Neuron (in vitro differentiated cells): ENCODE data around the gene WDR35.

Source experiments
- H2AFZ ChIP-seq: one replicate; pipeline ENCODE4 v1.6.1; 2013; ENCODE audit warnings: low read depth, mild to moderate bottlenecking, inconsistent platforms, low read length, moderate library complexity
- H3K27me3 ChIP-seq: one replicate; pipeline ENCODE4 v1.6.1; 2013; ENCODE audit warnings: low read length; ENCODE audit not compliant: insufficient read depth
- H3K36me3 ChIP-seq: one replicate; pipeline ENCODE4 v1.6.1; 2013; ENCODE audit warnings: low read length; ENCODE audit not compliant: insufficient read depth
- H3K4me1 ChIP-seq: one replicate; pipeline ENCODE4 v1.6.1; 2013; ENCODE audit warnings: low read length; ENCODE audit not compliant: insufficient read depth
- H3K4me3 ChIP-seq: 2 replicates; pipeline ENCODE4 v1.5.1; 2013; ENCODE audit warnings: mild to moderate bottlenecking, low read length, moderate library complexity
- H3K9me3 ChIP-seq: one replicate; pipeline ENCODE4 v1.6.1; 2013; ENCODE audit warnings: low read length

The WDR35 gene

GRCh38 chr2:19993731-19994130 lies 3.8 kb upstream of the WDR35 start:
- Histone ChIP-seq H3K36me3 (no peaks in the 10 kb centered on the region), H3K9me3 (no peaks in the 10 kb centered on the region), H3K4me1 (peaks cover 5% of the 10 kb centered on the region), H3K27me3 (no peaks in the 10 kb centered on the region), H3K4me3 (no peak overlapping the region), H2AFZ (no peak overlapping the region)

- peaks cover 14% of the 10 kb centered on the region for H3K4me1 ChIP-seq
- no peaks in the 10 kb centered on the region for H3K27me3 ChIP-seq
- no peak overlapping the region for H2AFZ ChIP-seq
- no peaks in the 10 kb centered on the region for H3K36me3 ChIP-seq
- H3K9me3 ChIP-seq, result no peaks in the 10 kb centered on the region
- no peak overlapping the region for H3K4me3 ChIP-seq
Measured at GRCh38 chr2:19991895-19992294, 2.0 kb upstream of the WDR35 start.

- Histone ChIP-seq H3K4me1 (peaks cover 14% of the 10 kb centered on the region), H3K9me3 (no peaks in the 10 kb centered on the region), H3K36me3 (peaks cover 6% of the 10 kb centered on the region), H3K4me3 (peak overlapping the region; percentile 76), H2AFZ (peak overlapping the region; percentile 79), H3K27me3 (no peaks in the 10 kb centered on the region)
Measured at GRCh38 chr2:19990416-19990728, 467 bp upstream of the WDR35 start.

GRCh38 chr2:19989342-19989666 lies 601 bp downstream of the WDR35 start:
- peaks cover 14% of the 10 kb centered on the region for H3K4me1 ChIP-seq
- H3K9me3 ChIP-seq, result no peaks in the 10 kb centered on the region
- no peaks in the 10 kb centered on the region for H3K27me3 ChIP-seq
- peak overlapping the region; percentile 79 for H2AFZ ChIP-seq
- H3K4me3 ChIP-seq, result peak overlapping the region; percentile 76
- H3K36me3 ChIP-seq, result peaks cover 15% of the 10 kb centered on the region

- H3K4me3 ChIP-seq, result peak overlapping the region; percentile 76
- no peaks in the 10 kb centered on the region for H3K27me3 ChIP-seq
- peak overlapping the region; percentile 79 for H2AFZ ChIP-seq
- peaks cover 17% of the 10 kb centered on the region for H3K36me3 ChIP-seq
- peaks cover 14% of the 10 kb centered on the region for H3K4me1 ChIP-seq
- H3K9me3 ChIP-seq, result no peaks in the 10 kb centered on the region
Measured at GRCh38 chr2:19988600-19988999, 1.3 kb downstream of the WDR35 start.

GRCh38 chr2:19987936-19988335 lies 2.0 kb downstream of the WDR35 start:
- H3K36me3 ChIP-seq, result peaks cover 18% of the 10 kb centered on the region
- H2AFZ ChIP-seq, result no peak overlapping the region
- peaks cover 14% of the 10 kb centered on the region for H3K4me1 ChIP-seq
- H3K9me3 ChIP-seq, result no peaks in the 10 kb centered on the region
- no peaks in the 10 kb centered on the region for H3K27me3 ChIP-seq
- H3K4me3 ChIP-seq, result peak overlapping the region; percentile 76

- Histone ChIP-seq H3K36me3 (peaks cover 52% of the 10 kb centered on the region), H2AFZ (no peak overlapping the region), H3K27me3 (no peaks in the 10 kb centered on the region), H3K4me3 (no peak overlapping the region), H3K4me1 (no peaks in the 10 kb centered on the region), H3K9me3 (no peaks in the 10 kb centered on the region)
Measured at GRCh38 chr2:19982268-19982667, 7.6 kb downstream of the WDR35 start.

- no peak overlapping the region for H3K4me3 ChIP-seq
- H3K4me1 ChIP-seq, result no peaks in the 10 kb centered on the region
- H2AFZ ChIP-seq, result no peak overlapping the region
- no peaks in the 10 kb centered on the region for H3K9me3 ChIP-seq
- peaks cover 63% of the 10 kb centered on the region for H3K36me3 ChIP-seq
- no peaks in the 10 kb centered on the region for H3K27me3 ChIP-seq
Measured at GRCh38 chr2:19979932-19980331, 10.0 kb downstream of the WDR35 start.

GRCh38 chr2:19973466-19973865 lies 16.4 kb downstream of the WDR35 start:
- peaks cover 76% of the 10 kb centered on the region for H3K36me3 ChIP-seq
- H2AFZ ChIP-seq, result no peak overlapping the region
- H3K27me3 ChIP-seq, result no peaks in the 10 kb centered on the region
- H3K4me3 ChIP-seq, result no peak overlapping the region
- H3K4me1 ChIP-seq, result no peaks in the 10 kb centered on the region
- peaks cover 3% of the 10 kb centered on the region for H3K9me3 ChIP-seq

GRCh38 chr2:19971691-19972090 lies 18.2 kb downstream of the WDR35 start:
- Histone ChIP-seq H3K4me1 (no peaks in the 10 kb centered on the region), H3K9me3 (peaks cover 3% of the 10 kb centered on the region), H3K4me3 (no peak overlapping the region), H3K27me3 (no peaks in the 10 kb centered on the region), H2AFZ (no peak overlapping the region), H3K36me3 (peaks cover 68% of the 10 kb centered on the region)

- Histone ChIP-seq H3K27me3 (no peaks in the 10 kb centered on the region), H3K9me3 (no peaks in the 10 kb centered on the region), H3K4me3 (no peak overlapping the region), H2AFZ (no peak overlapping the region), H3K4me1 (no peaks in the 10 kb centered on the region), H3K36me3 (peaks cover 29% of the 10 kb centered on the region)
Measured at GRCh38 chr2:19963386-19963785, 26.5 kb downstream of the WDR35 start.

GRCh38 chr2:19955544-19956422 lies 34.1 kb downstream of the WDR35 start:
- Histone ChIP-seq H3K4me3 (no peak overlapping the region), H3K27me3 (no peaks in the 10 kb centered on the region), H3K9me3 (no peaks in the 10 kb centered on the region), H2AFZ (no peak overlapping the region), H3K36me3 (peaks cover 23% of the 10 kb centered on the region), H3K4me1 (no peaks in the 10 kb centered on the region)

GRCh38 chr2:19949071-19949470 lies 40.8 kb downstream of the WDR35 start:
- no peak overlapping the region for H3K4me3 ChIP-seq
- H3K9me3 ChIP-seq, result no peaks in the 10 kb centered on the region
- peaks cover 47% of the 10 kb centered on the region for H3K36me3 ChIP-seq
- no peaks in the 10 kb centered on the region for H3K27me3 ChIP-seq
- H2AFZ ChIP-seq, result no peak overlapping the region
- peaks cover 10% of the 10 kb centered on the region for H3K4me1 ChIP-seq
